Renal pelvis (tissue), 4 donors: Measurements from ENCODE around the gene SHISA9. TPM values are rescaled to one million over a fixed set of nuclear protein-coding genes. Genes with fewer than 3 reads are reported as not detected.
A peak's percentile ranks its signal among the peaks of the same experiment; 100 is the strongest.

Source experiments
- DNase-seq: peaks from one replicate; pipeline ENCODE4 v3.0.0-alpha.2; 2013
- polyA plus RNA-seq, 3 donors: library from polyadenylated mRNA; unstranded; fragments of 120-200 nt; gene quantifications; one replicate each; pipeline ENCODE4 v1.2.1, GENCODE V29; 2013; ENCODE audit not compliant: insufficient read length in 3 of 3

Gene SHISA9
- polyA plus RNA-seq, 3 donors: 2.7 to 3.7 (median 3.6) TPM

GRCh38 chr16:12942861-12943260, 41.5 kb downstream of the SHISA9 start:
- no peak for DNase-seq

GRCh38 chr16:12944300-12944699, 42.9 kb downstream of the SHISA9 start:
- DNase-seq: no peak

- DNase-seq: no peak
Measured at GRCh38 chr16:12951392-12951791, 50.0 kb downstream of the SHISA9 start.

GRCh38 chr16:12951976-12952375, 50.6 kb downstream of the SHISA9 start:
- DNase-seq: no peak

- no peak for DNase-seq
Measured at GRCh38 chr16:12958366-12958765, 57.0 kb downstream of the SHISA9 start.

GRCh38 chr16:12959072-12959471, 57.7 kb downstream of the SHISA9 start:
- DNase-seq: no peak

GRCh38 chr16:12961626-12962025, 60.2 kb downstream of the SHISA9 start:
- no peak for DNase-seq

GRCh38 chr16:12964461-12964860, 63.1 kb downstream of the SHISA9 start:
- DNase-seq: no peak

- DNase-seq: no peak
Measured at GRCh38 chr16:12965274-12965804, 63.9 kb downstream of the SHISA9 start.

GRCh38 chr16:12971241-12971640, 69.8 kb downstream of the SHISA9 start:
- no peak for DNase-seq

GRCh38 chr16:12972246-12972645, 70.8 kb downstream of the SHISA9 start:
- DNase-seq: no peak

- DNase-seq: no peak
Measured at GRCh38 chr16:12975766-12976165, 74.4 kb downstream of the SHISA9 start.

GRCh38 chr16:12976496-12976895, 75.1 kb downstream of the SHISA9 start:
- no peak for DNase-seq

- no peak for DNase-seq
Measured at GRCh38 chr16:12976936-12977335, 75.5 kb downstream of the SHISA9 start.

GRCh38 chr16:12985516-12985915, 84.1 kb downstream of the SHISA9 start:
- DNase-seq: no peak

- DNase-seq: no peak
Measured at GRCh38 chr16:12988071-12988470, 86.7 kb downstream of the SHISA9 start.

- no peak for DNase-seq
Measured at GRCh38 chr16:12992066-12992465, 90.7 kb downstream of the SHISA9 start.

- DNase-seq: no peak
Measured at GRCh38 chr16:12994402-12994801, 93.0 kb downstream of the SHISA9 start.

- DNase-seq: no peak
Measured at GRCh38 chr16:12995721-12996372, 94.4 kb downstream of the SHISA9 start.

GRCh38 chr16:12998361-12999085, 97.1 kb downstream of the SHISA9 start:
- DNase-seq: peak; percentile 68

GRCh38 chr16:12999368-12999767, 98.0 kb downstream of the SHISA9 start:
- no peak for DNase-seq

- DNase-seq: peak; percentile 9
Measured at GRCh38 chr16:13005721-13006247, 104.4 kb downstream of the SHISA9 start.

- DNase-seq: no peak
Measured at GRCh38 chr16:13012601-13013000, 111.2 kb downstream of the SHISA9 start.
